Stimulated activated CD8-positive, alpha-beta memory T cell treated with anti-CD3 and anti-CD28 coated beads, Interleukin-7, amount 100 ng/mL, for 24 hours (primary cell): ENCODE measurements around the gene SMYD3.
"Not testable (repeated sequence)": the region's sequence is repeated elsewhere in the genome, so short reads cannot be mapped to it uniquely, and the experiment has no call there.

ENCODE experiments used
- DNase-seq: peaks from one replicate; pipeline ENCODE4 v3.0.0-alpha.2; 2020; ENCODE audit warnings: low read depth

Gene SMYD3

GRCh38 chr1:245800901-245801605 lies 706.0 kb downstream of the SMYD3 start:
- no peak for DNase-seq

- no peak for DNase-seq
These were observed 708.7 kb downstream of the SMYD3 start for GRCh38 chr1:245798349-245798711.

GRCh38 chr1:245797592-245798348 lies 709.3 kb downstream of the SMYD3 start:
- no peak for DNase-seq

GRCh38 chr1:245791410-245792312 lies 715.4 kb downstream of the SMYD3 start:
- no peak for DNase-seq

- DNase-seq: no peak
These were observed 716.6 kb downstream of the SMYD3 start for GRCh38 chr1:245790441-245790840.

GRCh38 chr1:245788886-245789285 lies 718.2 kb downstream of the SMYD3 start:
- DNase-seq: no peak

- DNase-seq: no peak
These were observed 718.8 kb downstream of the SMYD3 start for GRCh38 chr1:245788269-245788668.

GRCh38 chr1:245786948-245787347 lies 720.1 kb downstream of the SMYD3 start:
- DNase-seq: no peak

- no peak for DNase-seq
These were observed 727.0 kb downstream of the SMYD3 start for GRCh38 chr1:245779797-245780755.

GRCh38 chr1:245777752-245778151 lies 729.3 kb downstream of the SMYD3 start:
- DNase-seq: no peak

GRCh38 chr1:245776694-245777332 lies 730.3 kb downstream of the SMYD3 start:
- DNase-seq: no peak

GRCh38 chr1:245776139-245776538 lies 730.9 kb downstream of the SMYD3 start:
- DNase-seq: no peak

GRCh38 chr1:245774931-245775330 lies 732.1 kb downstream of the SMYD3 start:
- DNase-seq: not testable (repeated sequence)

GRCh38 chr1:245774196-245774595 lies 732.9 kb downstream of the SMYD3 start:
- no peak for DNase-seq

GRCh38 chr1:245773344-245773743 lies 733.7 kb downstream of the SMYD3 start:
- DNase-seq: no peak

- no peak for DNase-seq
These were observed 734.3 kb downstream of the SMYD3 start for GRCh38 chr1:245772739-245773138.

GRCh38 chr1:245772325-245772724 lies 734.8 kb downstream of the SMYD3 start:
- no peak for DNase-seq

- no peak for DNase-seq
These were observed 735.4 kb downstream of the SMYD3 start for GRCh38 chr1:245771511-245772281.

- no peak for DNase-seq
These were observed 736.9 kb downstream of the SMYD3 start for GRCh38 chr1:245770156-245770555.

- DNase-seq: no peak
These were observed 738.5 kb downstream of the SMYD3 start for GRCh38 chr1:245768596-245768995.
